K562 treated with DMSO at 1 percent for 4 hours (cell line): ENCODE data around the gene TSEN54. TPM values are rescaled to one million over a fixed set of nuclear protein-coding genes. Genes with fewer than 3 reads are reported as not detected.

Experiments
- total RNA-seq: library from RNA; unstranded; fragments of 300-600 nt; gene quantifications from 2 replicates; pipeline ENCODE4 v1.2.3, GENCODE V29; 2022; ENCODE audit not compliant: insufficient read depth

TSEN54 gene
- total RNA-seq: 24.1 and 27.1 TPM in 2 replicates

GRCh38 chr17:75516255-75516618 lies at the start of gene TSEN54:
Gene TSEN54 (plus strand): TSS chr17:75516528. CDS start chr17:75516561, 33 bp downstream.

GRCh38 chr17:75515496-75516254 lies 653 bp upstream of the TSEN54 start, which contains the start of gene CASKIN2:
Gene CASKIN2 (minus strand): TSS chr17:75515537. CDS start chr17:75513804, 1,733 bp downstream.

GRCh38 chr17:75524970-75525805 lies 8.9 kb downstream of the TSEN54 start, which contains the start of gene LLGL2:
Gene LLGL2 (plus strand): TSS chr17:75525697. CDS start chr17:75543427, 17,730 bp downstream.

Other genes with a start within 250 kb of the TSEN54 start
- gene MIF4GD, start 245.3 kb upstream of the TSEN54 start, total RNA-seq: 48.9 and 50.6 TPM in 2 replicates
- gene SLC25A19, start 227.1 kb upstream of the TSEN54 start, total RNA-seq: 34.1 and 39.9 TPM in 2 replicates
- gene GRB2, start 110.8 kb upstream of the TSEN54 start, total RNA-seq: 96.5 and 102 TPM in 2 replicates
- 20.6 and 46.7 TPM in 2 replicates for gene TMEM94, start 59.9 kb upstream of the TSEN54 start, total RNA-seq
- 3.1 and 4.5 TPM in 2 replicates for gene CASKIN2, start 991 bp upstream of the TSEN54 start, total RNA-seq
- 23.7 and 29.6 TPM in 2 replicates for gene LLGL2, start 9.2 kb downstream of the TSEN54 start, total RNA-seq
- 0.29 and 1.2 TPM in 2 replicates for gene MYO15B, start 71.3 kb downstream of the TSEN54 start, total RNA-seq
- gene SMIM5, start 116.9 kb downstream of the TSEN54 start, total RNA-seq: not detected in 2 replicates
- 19.1 and 20.5 TPM in 2 replicates for gene RECQL5, start 150.6 kb downstream of the TSEN54 start, total RNA-seq
- 45.2 and 54.9 TPM in 2 replicates for gene SAP30BP, start 150.8 kb downstream of the TSEN54 start, total RNA-seq
- gene ITGB4, start 204.9 kb downstream of the TSEN54 start, total RNA-seq: 0.27 and 1.0 TPM in 2 replicates
- 44.8 and 73.0 TPM in 2 replicates for gene GALK1, start 248.7 kb downstream of the TSEN54 start, total RNA-seq